ENCODE data around the gene KRTAP5-2. TPM values are rescaled to one million over a fixed set of nuclear protein-coding genes. Genes with fewer than 3 reads are reported as not detected.

KRTAP5-2 gene
- total RNA-seq, 4 donors from 2014 or later: not detected

DNA sequence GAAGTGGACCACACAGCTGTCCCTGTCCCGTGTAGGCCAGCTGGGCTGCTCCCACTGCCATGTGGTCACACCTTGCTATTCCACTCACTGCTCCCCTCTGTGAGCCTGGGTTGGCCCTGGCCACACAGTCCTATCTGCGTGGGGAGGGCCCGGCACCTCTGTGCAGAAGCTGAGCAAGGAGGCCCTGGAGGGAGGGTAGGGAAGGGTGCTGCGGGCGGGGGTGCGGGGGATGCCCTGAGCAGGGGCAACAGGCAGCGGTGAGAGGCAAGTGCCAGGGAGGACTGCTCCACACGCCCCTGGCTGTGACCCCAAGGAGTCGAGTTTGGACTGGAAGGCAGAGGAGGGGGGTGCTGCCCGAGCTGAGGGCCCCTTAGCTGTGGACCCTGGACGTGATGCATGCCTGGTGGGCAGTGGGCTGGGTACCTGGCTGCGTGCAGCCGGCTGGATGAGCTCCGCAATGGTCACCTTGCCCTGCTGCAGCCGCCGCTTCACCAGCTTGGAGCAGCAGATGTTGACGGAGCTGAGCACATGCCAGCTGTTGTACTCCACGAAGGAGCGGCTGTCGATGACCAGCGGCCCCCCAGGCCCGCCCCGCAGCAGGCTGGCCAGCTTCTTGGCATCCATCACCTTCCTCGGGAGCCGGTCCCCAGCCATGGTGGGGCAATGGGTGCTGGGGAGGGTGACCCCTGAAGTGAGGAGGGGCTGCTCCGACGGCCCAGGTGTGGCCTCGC lies 32.8 kb downstream of the KRTAP5-2 start:
- no peak for DNase-seq
- TF ChIP-seq POLR2AphosphoS5 (IDR thresholded peaks at IDR 0.05): no peak
- TF ChIP-seq, protein P1, sequence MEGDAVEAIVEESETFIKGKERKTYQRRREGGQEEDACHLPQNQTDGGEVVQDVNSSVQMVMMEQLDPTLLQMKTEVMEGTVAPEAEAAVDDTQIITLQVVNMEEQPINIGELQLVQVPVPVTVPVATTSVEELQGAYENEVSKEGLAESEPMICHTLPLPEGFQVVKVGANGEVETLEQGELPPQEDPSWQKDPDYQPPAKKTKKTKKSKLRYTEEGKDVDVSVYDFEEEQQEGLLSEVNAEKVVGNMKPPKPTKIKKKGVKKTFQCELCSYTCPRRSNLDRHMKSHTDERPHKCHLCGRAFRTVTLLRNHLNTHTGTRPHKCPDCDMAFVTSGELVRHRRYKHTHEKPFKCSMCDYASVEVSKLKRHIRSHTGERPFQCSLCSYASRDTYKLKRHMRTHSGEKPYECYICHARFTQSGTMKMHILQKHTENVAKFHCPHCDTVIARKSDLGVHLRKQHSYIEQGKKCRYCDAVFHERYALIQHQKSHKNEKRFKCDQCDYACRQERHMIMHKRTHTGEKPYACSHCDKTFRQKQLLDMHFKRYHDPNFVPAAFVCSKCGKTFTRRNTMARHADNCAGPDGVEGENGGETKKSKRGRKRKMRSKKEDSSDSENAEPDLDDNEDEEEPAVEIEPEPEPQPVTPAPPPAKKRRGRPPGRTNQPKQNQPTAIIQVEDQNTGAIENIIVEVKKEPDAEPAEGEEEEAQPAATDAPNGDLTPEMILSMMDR (IDR thresholded peaks at IDR 0.05): no peak
- no peak for TF ChIP-seq POLR2A (IDR thresholded peaks at IDR 0.05)
- no peak for TF ChIP-seq EP300 (IDR thresholded peaks at IDR 0.05; ENCODE audit: low read depth)

DNA sequence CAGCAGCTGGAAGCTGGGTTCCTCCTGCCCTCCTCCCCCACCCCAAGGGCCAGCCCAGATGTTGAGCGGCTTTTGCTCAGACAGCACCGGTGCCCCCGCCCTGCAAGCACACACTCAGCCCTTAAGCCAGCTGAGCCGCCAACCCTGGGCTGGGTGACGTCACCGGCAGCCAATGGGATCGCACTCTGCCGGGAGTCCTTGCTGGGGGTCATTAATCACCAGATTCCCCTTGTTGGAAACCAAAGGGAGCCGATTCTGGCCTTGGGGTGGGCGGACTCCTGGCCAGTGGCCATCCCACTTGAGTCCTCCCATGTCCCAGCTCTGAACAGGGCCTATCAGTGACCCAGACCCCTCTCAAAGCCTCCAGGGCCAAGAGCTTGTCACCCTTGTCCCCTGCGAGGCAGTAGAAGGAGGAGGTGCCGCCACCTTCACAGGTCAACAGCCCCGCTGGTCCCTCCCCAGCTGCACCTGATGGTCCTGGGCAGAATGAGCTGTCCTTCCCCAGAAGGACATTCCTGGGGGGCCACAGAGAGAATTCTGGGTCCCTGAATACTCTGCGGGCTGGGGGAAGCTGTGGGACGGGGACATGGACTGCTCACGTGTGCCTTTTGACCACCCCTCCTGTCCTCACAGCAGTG lies 33.4 kb downstream of the KRTAP5-2 start:
- H3K9me3 ChIP-seq: no peaks in the 10 kb centered on the region
- 29% methylated on average over 13 of the region's 16 CpGs; no CpG with 5 or more reads in 1 of the 2 donors for WGBS, 2 donors (ENCODE audit: low coverage in 1 of 2)
- no peak for TF ChIP-seq EP300 (IDR thresholded peaks at IDR 0.05; ENCODE audit: low read depth)
- TF ChIP-seq POLR2AphosphoS5 (IDR thresholded peaks at IDR 0.05): peak in 1 of 3 donors; percentile 25
- H3K27me3 ChIP-seq: no peaks in the 10 kb centered on the region
- in situ Hi-C loops (cut with MboI; ENCODE audit: low pct_ligation_motif_present in 1 of 4, low pct_unique_long_range_greater_than_20kb in 1 of 4, low sequenced_read_pairs in 3 of 4): no loop called here
- peak; percentile 69 for DNase-seq
- H3K27ac ChIP-seq: peak overlapping the region; percentile 20 to 77 (median 58)
- intact Hi-C loops (cut with DNase I; ENCODE audit: low total_unique reads): loop anchor here (10.0 kb wide), 1 partner anchor 820 kb away; no protein-coding TSS in a partner anchor
- H3K4me3 ChIP-seq: no peak overlapping the region
- peaks cover 25 to 53% (median 35%) of the 10 kb centered on the region in 4 donors for H3K4me1 ChIP-seq
- no peaks in the 10 kb centered on the region for H3K36me3 ChIP-seq

More for the DNA sequence above, 32.8 kb downstream of the KRTAP5-2 start:
- H3K4me3 ChIP-seq: no peak overlapping the region
- no peaks in the 10 kb centered on the region for H3K36me3 ChIP-seq
- H3K4me1 ChIP-seq: peaks cover 27 to 54% (median 32%) of the 10 kb centered on the region in 4 donors
- no peaks in the 10 kb centered on the region for H3K9me3 ChIP-seq
- 82% methylated on average over 26 of the region's 28 CpGs; no CpG with 5 or more reads in 1 of the 2 donors for WGBS, 2 donors (ENCODE audit: low coverage in 1 of 2)
- intact Hi-C loops (cut with DNase I; ENCODE audit: low total_unique reads) (loop anchor here (10.0 kb wide), 1 partner anchor 819 kb away; no protein-coding TSS in a partner anchor), in situ Hi-C loops (cut with MboI; ENCODE audit: low pct_ligation_motif_present in 1 of 4, low pct_unique_long_range_greater_than_20kb in 1 of 4, low sequenced_read_pairs in 3 of 4) (no loop called here)
- no peaks in the 10 kb centered on the region for H3K27me3 ChIP-seq
- H3K27ac ChIP-seq: peak overlapping the region; percentile 20 to 77 (median 51)

DNA sequence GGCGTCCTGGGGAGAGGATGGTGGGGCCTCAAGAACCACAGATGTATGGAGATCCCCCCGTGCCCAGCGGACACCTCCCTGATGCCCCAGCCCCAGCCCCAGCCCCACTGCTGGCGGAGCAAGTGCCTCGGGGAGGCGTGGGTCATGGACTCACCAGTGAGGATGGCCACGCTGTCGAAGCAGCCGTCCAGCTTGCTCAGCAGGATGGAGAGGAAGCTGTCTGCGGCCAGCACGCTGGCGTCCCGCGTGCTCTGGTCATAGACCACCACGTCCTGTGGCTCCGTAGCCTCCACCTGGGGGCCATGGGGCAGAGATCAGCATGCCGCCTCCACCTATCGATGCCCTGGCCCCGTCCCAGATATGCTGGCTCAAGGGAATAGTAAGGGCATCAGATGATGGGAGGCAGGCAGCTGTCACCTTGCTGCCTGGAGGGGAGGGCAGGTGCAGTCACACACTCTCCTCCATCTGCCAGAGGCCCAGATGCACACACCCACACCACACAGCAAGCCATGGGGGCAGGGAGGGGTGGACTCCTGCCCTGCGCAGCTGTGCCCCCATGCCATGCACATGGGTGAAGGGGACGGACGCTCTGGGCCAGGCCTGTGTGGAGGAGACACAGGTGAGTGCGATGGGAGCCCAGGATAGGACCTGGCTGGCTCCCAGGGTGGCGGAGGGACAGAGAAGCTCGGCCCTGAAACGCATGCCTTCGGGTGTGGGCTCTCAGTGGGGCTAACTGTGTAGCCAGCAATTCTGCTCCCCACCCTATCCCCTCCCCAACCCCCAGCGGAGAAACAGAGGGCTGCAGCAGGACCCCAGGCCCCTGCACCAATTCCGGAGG lies 34.2 kb downstream of the KRTAP5-2 start:
- H3K4me3 ChIP-seq: no peak overlapping the region

DNA sequence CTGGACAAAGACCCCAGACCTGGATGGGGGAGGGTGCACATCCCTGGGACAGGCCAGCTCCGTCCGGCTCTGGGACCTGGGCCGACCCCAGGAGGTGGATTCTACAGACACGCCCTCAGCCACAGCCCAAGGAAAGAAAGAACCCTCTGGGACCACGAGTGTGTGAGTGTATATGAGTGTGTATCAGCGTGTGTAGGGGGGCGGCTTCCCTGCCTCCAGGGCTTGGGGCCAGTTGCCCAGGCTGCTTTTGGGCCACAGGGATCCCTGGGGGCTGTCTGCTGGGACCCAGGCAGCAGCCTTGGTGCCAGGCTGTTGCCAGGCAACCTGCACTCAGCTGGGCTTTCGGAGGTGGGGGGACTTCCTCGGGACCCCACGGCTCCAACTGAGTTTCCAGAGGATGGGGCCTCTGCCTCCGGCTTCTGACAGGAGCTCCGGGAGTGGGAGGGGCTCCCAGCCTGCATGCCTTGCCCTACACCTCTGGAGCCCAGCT lies 34.9 kb downstream of the KRTAP5-2 start:
- TF ChIP-seq EP300 (IDR thresholded peaks at IDR 0.05; ENCODE audit: low read depth): no peak
- TF ChIP-seq POLR2AphosphoS5 (IDR thresholded peaks at IDR 0.05): no peak
- TF ChIP-seq, protein P1 (IDR thresholded peaks at IDR 0.05): no peak
- no peak for TF ChIP-seq POLR2A (IDR thresholded peaks at IDR 0.05)
- no peak for DNase-seq
- Histone ChIP-seq H3K36me3 (no peaks in the 10 kb centered on the region), H3K27me3 (no peaks in the 10 kb centered on the region), H3K4me3 (no peak overlapping the region), H3K4me1 (peaks cover 27 to 53% (median 38%) of the 10 kb centered on the region in 4 donors), H3K27ac (no peak overlapping the region), H3K9me3 (no peaks in the 10 kb centered on the region)
- WGBS, 2 donors (ENCODE audit: low coverage in 1 of 2): 84% methylated on average over 9 of the region's 12 CpGs; no CpG with 5 or more reads in 1 of the 2 donors
- in situ Hi-C loops (cut with MboI; ENCODE audit: low pct_ligation_motif_present in 1 of 4, low pct_unique_long_range_greater_than_20kb in 1 of 4, low sequenced_read_pairs in 3 of 4) (no loop called here), intact Hi-C loops (cut with DNase I; ENCODE audit: low total_unique reads) (loop anchor here (10.0 kb wide), 1 partner anchor 822 kb away; no protein-coding TSS in a partner anchor)

More for the DNA sequence above, 34.2 kb downstream of the KRTAP5-2 start:
- WGBS, 2 donors (ENCODE audit: low coverage in 1 of 2): 0 to 81% methylated on average over 1 to 29 of the region's 29 CpGs
- Histone ChIP-seq H3K9me3 (no peaks in the 10 kb centered on the region), H3K4me1 (peaks cover 27 to 53% (median 37%) of the 10 kb centered on the region in 4 donors), H3K27me3 (no peaks in the 10 kb centered on the region), H3K36me3 (no peaks in the 10 kb centered on the region), H3K27ac (peak overlapping the region; percentile 2 to 77 (median 58))
- in situ Hi-C loops (cut with MboI; ENCODE audit: low pct_ligation_motif_present in 1 of 4, low pct_unique_long_range_greater_than_20kb in 1 of 4, low sequenced_read_pairs in 3 of 4): no loop called here
- DNase-seq: no peak
- peak in 1 of 3 donors; percentile 0 for TF ChIP-seq POLR2AphosphoS5 (IDR thresholded peaks at IDR 0.05)
- TF ChIP-seq EP300 (IDR thresholded peaks at IDR 0.05; ENCODE audit: low read depth): no peak
- intact Hi-C loops (cut with DNase I; ENCODE audit: low total_unique reads): loop anchor here (10.0 kb wide), 1 partner anchor 821 kb away; no protein-coding TSS in a partner anchor
